HL-60 (cell line): ENCODE measurements around the gene PTDSS2.

Experiments
- DNase-seq, 2 experiments: peaks; one replicate each; pipeline ENCODE4 v3.0.0-alpha.2; 2010 to 2020; ENCODE audit warnings: low read depth in 1 of 2, low spot score in 1 of 2
- H3K27ac ChIP-seq: fragments of 250-450 bp; sonication (Bioruptor Pico); replicated peaks from 2 replicates; pipeline ENCODE4 v1.5.1; 2020; ENCODE audit warnings: mild to moderate bottlenecking, moderate library complexity
- H3K27me3 ChIP-seq: fragments of 250-450 bp; sonication (Bioruptor Pico); 2 replicates; pipeline ENCODE4 v1.5.1; 2021; ENCODE audit warnings: mild to moderate bottlenecking, moderate library complexity; ENCODE audit not compliant: insufficient read depth, poor library complexity, severe bottlenecking
- H3K4me3 ChIP-seq: replicated peaks from 2 replicates; pipeline ENCODE4 v1.5.1; 2011; ENCODE audit warnings: mild to moderate bottlenecking, control low read depth, low read length; ENCODE audit not compliant: insufficient read depth
- GABPA ChIP-seq: IDR thresholded peaks from 2 replicates; pipeline ENCODE4 v1.6.1; 2012; ENCODE audit warnings: low read depth
- POLR2AphosphoS5 ChIP-seq: IDR thresholded peaks from 2 replicates; pipeline ENCODE4 v1.6.1; 2012; ENCODE audit warnings: low read depth
- REST ChIP-seq: IDR thresholded peaks from 2 replicates; pipeline ENCODE4 v1.6.1; 2012; ENCODE audit warnings: low read depth; ENCODE audit not compliant: insufficient replicate concordance
- SPI1 ChIP-seq: IDR thresholded peaks from 2 replicates; pipeline ENCODE4 v1.6.1; 2012; ENCODE audit warnings: low read depth, mild to moderate bottlenecking, borderline replicate concordance
- TF ChIP-seq, protein P1 (sequence below): IDR thresholded peaks from one replicate; pipeline ENCODE4 v1.5.1; 2011; ENCODE audit warnings: low read length, control low read depth, inconsistent platforms; ENCODE audit not compliant: insufficient read depth

Gene PTDSS2

GRCh38 chr11:452203-452744, 2.2 kb downstream of the PTDSS2 start:
- no peak for TF ChIP-seq SPI1
- no peaks in the 10 kb centered on the region for H3K27me3 ChIP-seq
- no peak overlapping the region for H3K27ac ChIP-seq
- no peak for DNase-seq
- H3K4me3 ChIP-seq: no peak overlapping the region

- Histone ChIP-seq H3K4me3 (no peak overlapping the region), H3K27ac (no peak overlapping the region), H3K27me3 (no peaks in the 10 kb centered on the region)
- DNase-seq: no peak
- TF ChIP-seq REST (no peak), SPI1 (no peak), GABPA (no peak), POLR2AphosphoS5 (no peak)
- TF ChIP-seq, protein P1, sequence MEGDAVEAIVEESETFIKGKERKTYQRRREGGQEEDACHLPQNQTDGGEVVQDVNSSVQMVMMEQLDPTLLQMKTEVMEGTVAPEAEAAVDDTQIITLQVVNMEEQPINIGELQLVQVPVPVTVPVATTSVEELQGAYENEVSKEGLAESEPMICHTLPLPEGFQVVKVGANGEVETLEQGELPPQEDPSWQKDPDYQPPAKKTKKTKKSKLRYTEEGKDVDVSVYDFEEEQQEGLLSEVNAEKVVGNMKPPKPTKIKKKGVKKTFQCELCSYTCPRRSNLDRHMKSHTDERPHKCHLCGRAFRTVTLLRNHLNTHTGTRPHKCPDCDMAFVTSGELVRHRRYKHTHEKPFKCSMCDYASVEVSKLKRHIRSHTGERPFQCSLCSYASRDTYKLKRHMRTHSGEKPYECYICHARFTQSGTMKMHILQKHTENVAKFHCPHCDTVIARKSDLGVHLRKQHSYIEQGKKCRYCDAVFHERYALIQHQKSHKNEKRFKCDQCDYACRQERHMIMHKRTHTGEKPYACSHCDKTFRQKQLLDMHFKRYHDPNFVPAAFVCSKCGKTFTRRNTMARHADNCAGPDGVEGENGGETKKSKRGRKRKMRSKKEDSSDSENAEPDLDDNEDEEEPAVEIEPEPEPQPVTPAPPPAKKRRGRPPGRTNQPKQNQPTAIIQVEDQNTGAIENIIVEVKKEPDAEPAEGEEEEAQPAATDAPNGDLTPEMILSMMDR: no peak
Measured at GRCh38 chr11:452916-453527, 2.9 kb downstream of the PTDSS2 start.

DNA sequence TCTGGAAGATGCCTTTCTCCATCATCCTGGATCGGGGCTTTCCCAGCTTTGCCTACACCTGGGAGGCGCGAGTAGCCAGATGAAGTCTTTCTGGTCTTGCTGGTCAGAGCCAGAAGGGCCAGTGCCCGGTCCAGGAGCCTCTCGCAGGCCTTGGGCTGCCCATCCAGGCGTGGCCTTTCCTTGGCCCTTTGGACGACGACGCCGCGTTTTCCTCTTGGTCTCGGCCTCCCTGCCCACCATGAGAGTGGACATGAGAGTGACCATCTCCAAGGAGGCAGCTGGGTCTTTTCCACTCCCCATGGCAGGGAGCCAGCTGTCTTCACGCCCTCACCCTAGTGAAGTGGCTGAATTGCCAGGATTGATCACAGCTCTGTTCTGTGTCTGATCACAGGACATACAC, 3.5 kb downstream of the PTDSS2 start:
- DNase-seq: no peak
- TF ChIP-seq REST: no peak
- TF ChIP-seq, protein P1: no peak
- TF ChIP-seq GABPA: no peak
- no peak for TF ChIP-seq POLR2AphosphoS5
- TF ChIP-seq SPI1: no peak
- no peaks in the 10 kb centered on the region for H3K27me3 ChIP-seq
- H3K27ac ChIP-seq: no peak overlapping the region
- no peak overlapping the region for H3K4me3 ChIP-seq

DNA sequence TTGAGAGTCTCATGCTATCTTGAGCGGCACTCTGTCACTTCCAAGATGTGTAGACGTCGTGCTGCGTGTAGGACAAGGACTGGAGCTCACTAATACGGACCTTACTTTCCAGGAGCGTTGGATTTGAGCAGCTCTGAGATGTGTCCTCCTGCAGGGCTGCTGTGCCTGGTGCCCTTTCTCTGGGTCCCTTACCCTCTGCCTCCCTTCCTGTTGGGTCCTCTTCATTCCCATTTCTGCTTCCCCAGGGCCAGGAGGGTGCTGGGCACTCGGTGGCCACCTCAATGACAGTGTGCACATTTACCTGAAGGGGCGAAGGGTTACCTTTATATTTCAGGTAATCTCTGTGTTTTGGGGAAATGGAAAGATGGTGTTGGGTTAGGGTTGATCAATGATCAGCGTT, 4.0 kb downstream of the PTDSS2 start:
- no peak for TF ChIP-seq POLR2AphosphoS5
- no peak for DNase-seq
- Histone ChIP-seq H3K27me3 (no peaks in the 10 kb centered on the region), H3K27ac (no peak overlapping the region), H3K4me3 (no peak overlapping the region)
